Epithelial cell of alveolus of lung (primary cell): ENCODE measurements around the gene ZBTB5. TPM values are rescaled to one million over a fixed set of nuclear protein-coding genes. Genes with fewer than 3 reads are reported as not detected.

Experiments used
- total RNA-seq: library from RNA; depleted of rRNA; stranded (reverse); fragments of >200 nt; gene quantifications from 2 replicates; pipeline ENCODE4 v1.2.1, GENCODE V29; 2015

The ZBTB5 gene, protein sequence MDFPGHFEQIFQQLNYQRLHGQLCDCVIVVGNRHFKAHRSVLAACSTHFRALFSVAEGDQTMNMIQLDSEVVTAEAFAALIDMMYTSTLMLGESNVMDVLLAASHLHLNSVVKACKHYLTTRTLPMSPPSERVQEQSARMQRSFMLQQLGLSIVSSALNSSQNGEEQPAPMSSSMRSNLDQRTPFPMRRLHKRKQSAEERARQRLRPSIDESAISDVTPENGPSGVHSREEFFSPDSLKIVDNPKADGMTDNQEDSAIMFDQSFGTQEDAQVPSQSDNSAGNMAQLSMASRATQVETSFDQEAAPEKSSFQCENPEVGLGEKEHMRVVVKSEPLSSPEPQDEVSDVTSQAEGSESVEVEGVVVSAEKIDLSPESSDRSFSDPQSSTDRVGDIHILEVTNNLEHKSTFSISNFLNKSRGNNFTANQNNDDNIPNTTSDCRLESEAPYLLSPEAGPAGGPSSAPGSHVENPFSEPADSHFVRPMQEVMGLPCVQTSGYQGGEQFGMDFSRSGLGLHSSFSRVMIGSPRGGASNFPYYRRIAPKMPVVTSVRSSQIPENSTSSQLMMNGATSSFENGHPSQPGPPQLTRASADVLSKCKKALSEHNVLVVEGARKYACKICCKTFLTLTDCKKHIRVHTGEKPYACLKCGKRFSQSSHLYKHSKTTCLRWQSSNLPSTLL
- 8.0 and 9.3 TPM in 2 replicates for total RNA-seq

DNA sequence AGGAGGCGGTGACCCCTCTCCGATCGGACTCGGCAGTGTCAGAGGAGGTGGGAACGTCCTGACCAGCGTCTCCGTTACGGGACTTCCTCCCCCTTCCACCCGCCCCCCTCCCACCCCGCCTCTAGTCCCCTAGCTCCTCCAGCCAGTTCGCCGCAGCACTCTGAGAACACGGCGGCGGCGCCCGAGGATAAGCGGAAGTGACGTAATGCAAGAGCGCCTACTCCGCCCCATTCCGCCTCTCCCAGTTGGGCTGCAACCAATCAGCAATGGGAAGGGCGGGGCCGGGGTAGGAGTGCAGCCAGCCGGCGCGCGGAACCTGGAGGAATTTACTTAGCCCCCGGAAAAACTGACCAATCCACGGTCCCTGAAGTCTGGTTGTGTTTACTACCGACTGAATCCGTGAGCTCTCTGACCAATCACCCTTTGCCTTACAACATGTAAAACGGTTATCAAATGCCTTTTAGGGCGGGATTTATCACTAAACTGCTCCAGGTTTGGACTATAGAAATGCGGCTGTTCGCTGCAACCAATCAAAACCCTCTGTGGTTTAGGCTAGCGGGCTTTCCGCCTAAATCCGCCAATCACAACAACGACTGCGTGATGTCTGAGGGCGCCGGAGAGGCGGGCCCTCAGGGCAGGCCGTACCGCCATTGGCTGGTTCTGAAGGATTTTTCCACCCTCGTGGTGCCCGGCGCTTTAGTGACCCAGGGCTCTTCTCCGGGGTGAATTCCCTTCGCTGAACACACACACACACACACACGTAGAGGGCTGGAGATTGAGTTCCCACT is at the start of gene ZBTB5:
Gene ZBTB5 (minus strand): TSS at position 202 of the 788 bp plus-strand sequence. CDS start 22,899 bp downstream, outside the sequence.

DNA sequence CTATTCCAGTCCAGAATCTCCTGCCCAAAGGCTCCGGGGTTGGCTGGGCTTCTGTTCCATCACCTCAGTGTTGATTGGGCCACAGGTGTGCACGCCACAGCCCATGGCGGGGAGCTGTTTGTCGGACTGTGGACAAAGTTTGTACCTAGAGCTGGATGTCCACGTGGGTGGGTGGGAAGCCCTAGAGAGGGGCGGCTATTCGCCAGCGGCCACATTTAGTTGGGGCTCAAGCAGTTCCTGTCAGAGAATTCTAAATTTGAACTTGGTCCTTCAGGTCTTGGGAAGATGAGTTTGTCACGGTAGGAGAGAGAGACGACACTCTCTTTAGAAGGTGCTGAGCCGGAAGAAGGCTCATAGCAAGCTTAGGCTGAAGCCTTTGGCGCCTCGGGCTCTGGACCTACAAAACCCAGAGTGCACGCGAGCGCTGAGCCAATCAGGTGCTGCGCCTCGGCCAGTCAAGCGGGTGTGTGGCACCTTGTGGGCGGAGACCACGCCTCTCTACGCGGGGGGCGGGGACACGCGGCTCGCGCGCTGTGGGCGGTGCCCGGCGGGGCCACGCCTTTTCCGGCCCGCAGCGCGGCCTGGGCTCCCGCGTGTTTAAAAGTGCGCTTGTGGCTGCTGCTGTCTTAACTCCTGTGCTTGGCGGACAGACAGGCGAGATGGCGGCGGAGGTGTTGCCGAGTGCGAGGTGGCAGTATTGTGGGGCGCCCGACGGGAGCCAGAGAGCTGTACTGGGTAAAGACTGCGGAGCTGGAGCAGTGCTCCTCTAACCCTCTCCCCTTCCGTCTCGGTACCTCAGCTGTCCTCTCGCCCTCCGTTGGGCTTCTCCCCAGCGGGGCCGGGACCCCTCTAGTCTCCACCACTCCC is 20.4 kb upstream of the ZBTB5 start, which contains the start of gene POLR1E:
Gene POLR1E (plus strand): TSS at position 560 of the 867 bp plus-strand sequence. CDS start 100 bp downstream, at position 660.

DNA sequence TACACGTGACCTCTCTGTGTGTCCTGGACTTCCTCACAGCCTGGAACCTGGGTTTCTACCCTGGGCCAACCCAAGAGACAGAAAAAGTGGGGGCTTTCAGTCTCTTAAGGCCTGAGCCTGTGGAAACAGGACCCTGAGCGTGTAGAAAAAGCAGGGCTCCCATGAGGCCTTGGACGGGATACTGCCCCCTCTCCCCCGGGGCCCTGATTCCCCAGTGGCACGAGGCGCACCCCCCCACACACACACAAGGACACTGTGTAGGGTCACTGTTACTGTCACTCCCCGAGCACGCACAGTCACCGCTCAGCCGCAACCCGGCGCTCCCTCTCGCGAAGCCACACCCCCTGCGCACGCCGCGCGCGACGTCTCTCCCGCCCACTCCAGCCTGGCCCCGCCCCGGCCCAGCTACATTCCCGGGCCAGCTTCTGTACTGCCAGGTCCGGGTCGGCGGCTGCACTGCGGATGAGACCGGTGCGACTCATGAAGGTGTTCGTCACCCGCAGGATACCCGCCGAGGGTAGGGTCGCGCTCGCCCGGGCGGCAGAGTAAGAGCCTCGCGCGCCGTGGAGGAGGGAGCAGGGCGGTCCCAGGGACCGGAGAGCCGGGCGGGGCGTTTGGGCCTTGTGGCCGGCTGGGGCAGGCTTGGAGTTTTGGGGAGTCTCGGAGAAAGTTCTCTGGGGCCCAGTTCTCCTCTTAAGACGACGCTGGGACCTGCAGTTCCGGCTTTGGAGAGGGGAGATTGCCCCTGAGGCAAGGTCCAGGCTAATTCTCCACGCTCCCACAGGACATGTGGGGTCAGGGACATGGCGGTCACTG is 42.8 kb downstream of the ZBTB5 start, which contains the start of gene GRHPR:
Gene GRHPR (plus strand): TSS at position 408 of the 816 bp plus-strand sequence. CDS start 55 bp downstream, at position 463.

Other genes starting within 250 kb of the ZBTB5 start
- gene GRHPR, start 42.8 kb downstream of the ZBTB5 start, total RNA-seq, result 144 and 167 TPM in 2 replicates
- gene POLR1E, start 20.5 kb upstream of the ZBTB5 start, total RNA-seq, result 30.6 and 34.0 TPM in 2 replicates
- gene FBXO10, start 110.9 kb upstream of the ZBTB5 start, total RNA-seq, result 4.9 and 8.3 TPM in 2 replicates
- gene TOMM5, start 127.1 kb upstream of the ZBTB5 start, total RNA-seq, result 70.5 and 183 TPM in 2 replicates
- gene FRMPD1, start 185.5 kb upstream of the ZBTB5 start, total RNA-seq, result not detected in 2 replicates